H1 (cell line): ENCODE data around the gene MCAT. TPM values are rescaled to one million over a fixed set of nuclear protein-coding genes. Genes with fewer than 3 reads are reported as not detected.

Source experiments
- CTBP2 ChIP-seq: IDR thresholded peaks from 2 replicates; pipeline ENCODE4 v1.7.0; 2011; ENCODE audit warnings: borderline replicate concordance, mild to moderate bottlenecking, moderate library complexity, mixed read lengths, low read length; ENCODE audit not compliant: insufficient read depth, insufficient read length
- polyA plus RNA-seq, 7 experiments: library from polyadenylated mRNA; depleted of rRNA in 3 of 7; stranded (reverse) in 5 of 7; unstranded in 2 of 7; fragments of >200 nt in 5 of 7; fragments of 200-250 nt in 2 of 7; gene quantifications; 1 replicate in 5 of 7; 2 replicates in 1 of 7; 4 replicates in 1 of 7; pipeline versions ENCODE4 v1.2.1 to v1.2.3, GENCODE V29; 2011 to 2013; ENCODE audit warnings: missing spikeins in 2 of 7, mixed read lengths in 2 of 7
- total RNA-seq: library from RNA; stranded (reverse); fragmentation: NEBNext Ultra II Directional; extraction: Animal tissue kit (Norgen Biotek cat#: 25700); gene quantifications from 2 replicates; pipeline ENCODE4 v1.2.1, GENCODE V29; 2021
- TF ChIP-seq, protein P1 (sequence below): IDR thresholded peaks from 2 replicates; pipeline ENCODE4 v1.6.1; 2012; ENCODE audit warnings: inconsistent platforms

MCAT gene
- total and polyA plus RNA-seq, 2 of the 8 experiments (the other 6 are each of a cell fraction or from before 2014, with no cell fraction given) = 15.8 to 17.4 TPM

DNA sequence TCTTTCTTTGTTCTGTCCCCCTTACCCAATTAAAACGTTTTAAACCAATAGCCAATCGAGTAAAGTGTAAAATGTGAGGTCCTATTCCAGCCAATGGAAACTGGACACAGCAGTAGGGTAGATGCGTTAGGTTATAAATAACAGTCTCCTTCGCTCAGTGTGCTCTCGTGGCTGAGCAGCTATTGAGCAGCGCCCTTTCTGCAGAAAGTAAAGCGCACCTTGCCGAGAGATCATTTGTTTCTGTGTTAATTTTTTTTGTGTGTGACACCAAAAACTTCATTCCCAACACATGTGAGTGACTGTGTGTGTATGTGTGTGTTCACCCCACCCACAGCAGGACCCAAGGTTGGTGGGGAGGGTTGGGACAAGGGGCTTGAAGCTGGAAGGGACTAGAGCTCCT lies 46.8 kb downstream of the MCAT start (continued):
- no peak for TF ChIP-seq CTBP2
- TF ChIP-seq, protein P1, sequence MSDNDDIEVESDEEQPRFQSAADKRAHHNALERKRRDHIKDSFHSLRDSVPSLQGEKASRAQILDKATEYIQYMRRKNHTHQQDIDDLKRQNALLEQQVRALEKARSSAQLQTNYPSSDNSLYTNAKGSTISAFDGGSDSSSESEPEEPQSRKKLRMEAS = no peak
- TF ChIP-seq, all 59 proteins: peak for 0
